HG03460 (cell line): ENCODE results near the gene NTHL1.

Experiments used
- ATAC-seq: cut with Tn5 transposase; IDR thresholded peaks from one replicate; pipeline ENCODE4 v1.9.1; 2021; ENCODE audit not compliant: unreplicated experiment

NTHL1 gene

DNA sequence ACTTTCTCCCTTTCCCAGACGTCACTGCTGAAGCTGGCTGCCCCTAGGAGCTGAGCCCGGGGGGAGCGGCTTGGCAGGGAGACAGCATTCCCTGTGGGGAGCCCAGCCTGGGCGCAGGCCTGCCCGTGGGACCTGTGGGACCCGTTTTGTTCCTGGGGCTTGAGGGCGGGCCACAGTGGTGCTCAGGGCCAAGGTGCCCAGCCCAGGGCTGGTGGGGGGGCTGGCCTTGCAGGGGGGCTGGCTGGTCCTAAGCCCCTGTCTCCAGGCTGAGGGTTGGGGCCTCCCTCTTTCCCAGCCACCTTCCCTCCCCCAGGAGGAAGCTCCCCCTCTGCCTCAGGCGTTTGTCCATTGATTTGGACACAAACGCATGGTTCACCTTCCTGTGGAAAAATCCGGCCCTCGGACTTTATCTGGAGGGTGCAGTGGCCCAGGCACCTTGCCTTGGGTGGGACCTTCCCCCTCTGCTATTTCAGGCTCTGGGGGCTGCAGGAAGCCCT lies 16.5 kb downstream of the NTHL1 start:
- no peak for ATAC-seq

DNA sequence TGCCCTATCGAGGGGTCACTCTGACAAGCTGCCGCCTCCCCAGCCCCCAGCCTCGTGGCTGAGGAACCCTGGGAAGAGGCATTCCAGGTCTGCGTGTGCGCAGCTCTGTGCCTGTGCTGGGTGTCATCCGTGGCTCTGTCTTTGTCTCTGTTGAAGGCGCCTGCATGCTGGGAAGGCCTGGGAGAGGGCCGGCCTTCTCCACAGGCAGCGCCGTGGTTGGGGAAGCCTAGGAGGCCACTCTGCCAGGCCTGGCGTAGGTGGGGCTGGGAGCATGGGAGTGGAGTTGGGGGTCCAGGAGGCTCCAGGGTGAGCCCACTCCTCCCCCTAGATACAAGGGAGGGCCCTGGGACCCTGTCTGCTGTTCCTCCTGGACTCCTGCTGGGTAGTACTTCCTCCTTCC lies 17.6 kb downstream of the NTHL1 start:
- no peak for ATAC-seq

DNA sequence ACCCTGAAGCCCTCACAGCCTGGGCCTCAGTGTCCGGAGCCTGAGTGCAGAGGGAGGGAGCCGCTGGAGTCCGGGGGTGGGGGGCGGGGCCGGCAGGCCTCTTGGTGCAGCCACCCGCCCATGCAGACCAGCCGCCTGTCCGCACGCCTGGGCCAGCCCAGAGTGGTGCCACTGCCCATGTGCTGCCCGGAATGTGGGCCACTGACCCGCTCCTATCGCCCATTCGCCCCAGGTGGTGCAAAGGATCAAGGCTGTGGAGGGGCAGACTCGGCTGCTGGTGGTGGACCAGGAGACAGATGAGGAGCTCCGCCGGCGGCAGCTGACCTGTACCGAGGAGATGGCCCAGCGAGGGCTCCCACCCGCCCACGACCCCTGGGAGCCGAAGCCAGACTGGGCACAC lies 18.3 kb downstream of the NTHL1 start:
- no peak for ATAC-seq

DNA sequence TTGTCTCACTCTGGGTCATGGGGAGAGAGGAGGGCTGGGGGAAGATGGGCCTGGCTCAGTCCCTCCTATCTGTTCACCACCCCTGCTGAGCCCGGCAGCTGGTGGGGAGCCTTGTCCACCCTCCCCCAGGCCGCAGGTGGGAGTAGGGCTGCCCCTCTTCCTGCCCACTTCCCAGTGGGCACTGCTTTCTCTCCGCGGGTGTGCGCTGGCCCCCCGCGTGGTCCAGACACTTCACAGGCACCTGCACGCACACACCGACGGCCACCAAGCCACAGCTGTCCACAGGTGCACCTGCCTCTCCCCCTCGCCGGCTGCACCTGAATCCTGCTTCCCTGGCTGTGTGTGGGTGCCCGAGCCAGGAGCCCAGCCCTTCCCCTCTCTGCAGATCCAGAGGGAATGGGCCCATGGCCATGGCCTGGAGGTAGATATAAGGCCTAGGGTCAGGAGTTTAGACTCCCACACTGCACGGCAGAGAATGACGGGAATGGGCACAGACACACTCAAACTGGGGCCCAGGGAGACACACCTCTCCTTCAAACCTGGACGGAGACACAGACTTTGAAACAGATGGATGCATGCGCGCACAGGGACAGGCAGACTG lies 18.9 kb downstream of the NTHL1 start:
- no peak for ATAC-seq

- no peak for ATAC-seq
Measured at GRCh38 chr16:2028146-2028545, 19.5 kb downstream of the NTHL1 start.

GRCh38 chr16:2027024-2028010 lies 20.3 kb downstream of the NTHL1 start:
- ATAC-seq, result no peak

GRCh38 chr16:2026461-2027023 lies 21.1 kb downstream of the NTHL1 start, which contains the start of gene NHERF2:
Gene NHERF2 (plus strand): TSS chr16:2026902. CDS start chr16:2027006, 104 bp downstream.
- no peak for ATAC-seq

- no peak for ATAC-seq
Measured at GRCh38 chr16:2025878-2026460, 21.7 kb downstream of the NTHL1 start.

DNA sequence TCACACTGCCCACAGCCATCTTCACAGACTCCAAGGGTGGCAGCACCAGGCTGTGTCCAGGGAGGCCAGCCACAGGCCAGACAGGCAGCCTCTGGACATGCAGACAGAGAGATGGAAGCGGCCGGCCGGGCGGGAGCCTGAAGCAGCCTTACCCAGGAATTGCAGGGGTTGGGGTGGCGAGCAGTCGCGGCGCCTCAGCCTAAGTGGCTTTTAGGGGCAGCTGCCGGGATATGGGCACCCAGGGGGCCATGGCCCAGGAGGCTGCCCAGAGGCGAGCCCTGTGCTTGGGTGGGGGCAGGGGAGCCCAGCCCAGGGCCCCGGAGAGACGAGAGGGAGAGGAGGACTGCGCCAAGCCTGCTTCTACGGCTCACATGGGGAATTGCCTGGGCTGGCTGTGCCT lies 22.4 kb downstream of the NTHL1 start:
- ATAC-seq, result no peak

DNA sequence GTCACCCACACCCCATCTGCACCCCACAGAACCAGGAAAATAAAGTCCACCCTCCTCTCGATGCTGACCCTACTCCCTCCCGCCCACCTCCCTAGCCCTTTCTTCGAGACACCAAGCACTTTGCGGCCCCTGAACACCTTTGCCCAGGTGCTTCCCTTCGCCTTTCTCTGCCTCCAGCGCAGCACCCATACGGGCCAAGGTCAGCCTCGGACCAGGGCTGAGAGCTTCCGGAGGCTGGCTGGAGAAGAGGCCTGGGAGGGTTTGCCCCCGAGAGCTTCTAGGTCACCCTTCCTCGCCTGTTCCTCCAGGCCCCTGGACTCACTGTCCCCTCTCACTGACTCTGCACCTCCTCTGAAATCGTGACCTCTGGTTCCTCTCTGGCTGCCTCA lies 23.6 kb downstream of the NTHL1 start:
- no peak for ATAC-seq

DNA sequence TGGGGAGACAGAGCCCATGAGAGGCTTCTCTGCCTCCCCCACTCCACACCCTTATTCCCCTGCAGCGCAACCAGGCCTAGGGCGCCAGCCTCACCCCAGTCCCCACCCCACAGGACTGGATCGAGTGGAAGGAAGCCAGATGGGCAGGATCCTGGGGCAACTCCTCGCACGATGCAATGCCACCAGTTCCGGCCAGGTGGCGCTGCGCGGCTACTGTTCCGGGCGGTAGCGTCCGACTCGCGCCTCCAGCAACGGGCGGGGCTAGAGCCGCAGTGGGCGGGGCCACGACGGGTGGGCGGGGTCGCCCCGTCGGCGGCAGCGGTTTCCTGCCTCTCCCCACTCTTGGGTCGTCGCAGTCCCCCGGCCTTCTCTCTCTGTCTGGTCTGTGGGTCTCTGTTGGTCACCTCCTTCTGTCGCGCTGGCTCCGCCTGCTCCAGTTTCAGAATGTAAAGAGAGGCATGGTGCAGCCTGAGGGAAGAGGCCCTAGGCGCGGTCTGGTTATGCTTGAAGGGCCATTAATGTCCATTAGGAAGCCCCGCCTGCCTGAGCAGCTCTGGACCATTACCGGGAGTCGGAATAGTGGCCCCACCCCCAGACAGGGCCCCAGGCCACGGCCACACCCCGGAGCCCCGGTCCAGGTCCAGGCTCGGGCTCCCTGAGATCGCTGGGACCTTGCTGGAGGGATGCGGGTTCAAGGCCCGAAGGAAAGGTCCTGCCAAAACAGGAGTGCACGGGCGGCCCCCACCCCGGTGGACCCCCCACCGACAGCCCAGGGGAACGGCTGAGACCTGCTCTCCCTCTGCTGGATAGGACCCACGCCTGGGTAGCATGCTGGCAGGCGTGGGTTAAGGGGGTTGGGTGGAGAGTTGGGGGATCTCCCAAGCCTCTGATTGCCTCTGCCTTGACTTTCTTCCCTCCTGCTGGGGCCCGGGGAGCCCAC lies 24.3 kb downstream of the NTHL1 start:
- peak; percentile 69 for ATAC-seq

DNA sequence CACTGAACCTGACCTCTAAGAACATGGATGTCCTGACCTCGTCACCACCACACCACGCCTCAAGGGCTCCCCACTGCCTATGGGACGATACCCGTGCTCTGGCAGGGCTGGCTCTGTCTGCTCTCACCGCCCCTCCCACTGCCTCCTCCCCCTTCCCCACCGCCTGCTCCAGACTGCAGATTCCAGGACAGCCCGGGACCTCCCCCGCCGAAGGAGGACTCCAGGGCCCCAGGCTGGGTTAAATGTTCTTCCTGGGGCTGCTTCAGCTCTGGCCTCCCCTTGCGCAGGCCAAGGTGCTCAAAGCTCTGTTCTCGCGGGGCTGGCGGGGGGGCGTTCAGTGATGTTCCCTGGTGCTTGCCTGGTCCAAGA lies 24.9 kb downstream of the NTHL1 start:
- peak; percentile 15 for ATAC-seq

DNA sequence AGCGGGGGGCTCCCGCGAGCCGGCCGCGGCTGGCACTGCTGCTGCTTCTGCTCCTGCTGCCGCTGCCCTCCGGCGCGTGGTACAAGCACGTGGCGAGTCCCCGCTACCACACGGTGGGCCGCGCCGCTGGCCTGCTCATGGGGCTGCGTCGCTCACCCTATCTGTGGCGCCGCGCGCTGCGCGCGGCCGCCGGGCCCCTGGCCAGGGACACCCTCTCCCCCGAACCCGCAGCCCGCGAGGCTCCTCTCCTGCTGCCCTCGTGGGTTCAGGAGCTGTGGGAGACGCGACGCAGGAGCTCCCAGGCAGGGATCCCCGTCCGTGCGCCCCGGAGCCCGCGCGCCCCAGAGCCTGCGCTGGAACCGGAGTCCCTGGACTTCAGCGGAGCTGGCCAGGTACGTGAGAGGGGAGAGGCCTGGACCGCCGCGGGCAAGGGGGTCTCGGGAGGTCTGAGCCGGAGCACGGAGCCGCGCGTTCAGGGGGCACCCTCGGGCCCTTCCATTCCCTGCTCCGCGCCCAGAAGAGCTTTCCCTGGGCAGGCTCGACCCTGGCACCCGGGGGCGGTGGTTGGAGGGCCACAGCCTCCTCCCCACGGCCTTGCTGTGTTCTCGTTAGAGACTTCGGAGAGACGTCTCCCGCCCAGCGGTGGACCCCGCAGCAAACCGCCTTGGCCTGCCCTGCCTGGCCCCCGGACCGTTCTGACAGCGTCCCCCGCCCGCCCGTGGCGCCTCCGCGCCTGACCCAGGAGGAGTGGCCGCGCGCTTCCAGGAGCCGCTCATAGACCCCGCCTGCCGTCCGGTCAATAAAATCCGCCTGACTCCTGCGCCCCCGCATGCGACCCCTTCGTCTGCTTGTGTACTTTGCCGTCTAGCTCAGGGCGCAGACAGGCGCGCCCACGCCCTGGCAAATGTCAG lies 27.5 kb downstream of the NTHL1 start:
- ATAC-seq, result no peak

DNA sequence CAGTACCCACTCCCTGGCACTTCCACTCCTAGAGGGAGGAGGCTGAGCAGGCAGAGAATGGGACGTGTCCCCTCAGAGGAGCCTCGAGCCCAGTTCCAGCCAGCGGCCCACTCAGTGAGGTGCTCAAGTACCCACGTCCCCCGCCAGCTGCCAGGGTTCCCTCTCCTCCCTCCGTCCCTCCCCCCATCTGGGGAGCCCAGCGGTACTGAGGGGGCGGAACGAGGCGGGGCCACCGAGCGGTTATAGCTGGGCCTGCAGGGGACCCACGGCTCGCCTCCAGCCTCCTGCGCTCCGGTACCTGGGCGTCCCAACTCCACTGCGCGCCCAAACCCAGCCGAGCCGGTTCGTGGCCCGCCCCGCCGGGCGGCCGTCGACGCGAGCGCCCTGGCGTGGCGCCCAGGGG lies 28.1 kb downstream of the NTHL1 start, which contains the start of gene NPW:
Gene NPW, plus strand, starts transcription at position 268 of the 403 bp plus-strand sequence.
- no peak for ATAC-seq

GRCh38 chr16:2016407-2016922 lies 31.2 kb downstream of the NTHL1 start:
- ATAC-seq, result no peak

DNA sequence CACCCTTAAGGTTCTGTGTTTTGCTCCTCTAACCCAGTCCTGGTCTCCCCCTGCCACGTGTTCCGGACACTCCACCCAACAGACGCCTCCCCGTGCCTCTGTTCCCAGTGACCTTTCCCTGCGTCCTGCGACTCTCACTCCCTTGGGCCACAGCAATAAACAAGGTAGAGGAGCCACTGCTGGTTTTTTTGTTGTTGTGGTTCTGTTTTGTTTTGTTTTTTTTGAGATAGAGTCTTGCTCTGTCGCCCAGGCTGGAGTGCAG lies 31.8 kb downstream of the NTHL1 start:
- no peak for ATAC-seq

DNA sequence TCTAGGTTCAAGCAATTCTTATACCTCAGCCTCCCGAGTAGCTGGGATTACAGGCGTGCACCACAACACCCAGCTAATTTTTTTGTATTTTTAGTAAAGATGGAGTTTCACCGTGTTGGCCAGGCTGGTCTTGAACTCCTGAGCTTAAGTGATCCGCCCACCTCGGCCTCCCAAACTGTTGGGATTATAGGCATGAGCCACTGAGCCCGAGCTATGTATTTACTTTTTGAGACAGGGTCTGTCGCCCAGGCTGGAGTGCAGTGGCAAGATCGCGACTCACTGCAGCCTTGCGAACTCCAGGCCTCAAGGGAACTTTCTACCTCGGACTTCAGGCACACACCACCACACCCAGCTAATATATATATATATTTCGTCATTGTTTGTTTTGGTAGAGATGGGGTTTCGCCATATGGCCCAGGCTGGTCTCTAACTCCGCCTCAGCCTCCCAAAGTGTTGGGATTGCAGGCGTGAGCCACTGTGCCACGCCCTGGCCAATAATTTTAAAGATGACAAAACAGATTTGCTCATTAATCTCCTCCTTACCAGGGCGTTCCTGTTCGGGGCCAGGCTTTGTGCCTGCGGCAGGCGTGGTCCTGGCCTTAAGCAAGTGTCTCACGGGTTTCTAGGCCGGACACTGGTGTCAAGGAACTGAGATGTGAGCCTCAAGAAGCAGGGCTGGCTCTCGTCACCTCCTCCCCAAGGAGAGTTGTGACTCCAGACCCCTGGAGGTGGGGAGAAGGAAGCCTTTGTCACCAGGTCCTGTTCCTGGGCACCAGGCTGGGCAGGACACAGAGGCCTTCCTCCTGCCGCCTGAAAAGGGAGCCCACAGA lies 32.3 kb downstream of the NTHL1 start:
- ATAC-seq, result no peak

GRCh38 chr16:2013527-2013926 lies 34.1 kb downstream of the NTHL1 start:
- no peak for ATAC-seq
